ENCODE results near the gene KRTAP10-3.

DNA sequence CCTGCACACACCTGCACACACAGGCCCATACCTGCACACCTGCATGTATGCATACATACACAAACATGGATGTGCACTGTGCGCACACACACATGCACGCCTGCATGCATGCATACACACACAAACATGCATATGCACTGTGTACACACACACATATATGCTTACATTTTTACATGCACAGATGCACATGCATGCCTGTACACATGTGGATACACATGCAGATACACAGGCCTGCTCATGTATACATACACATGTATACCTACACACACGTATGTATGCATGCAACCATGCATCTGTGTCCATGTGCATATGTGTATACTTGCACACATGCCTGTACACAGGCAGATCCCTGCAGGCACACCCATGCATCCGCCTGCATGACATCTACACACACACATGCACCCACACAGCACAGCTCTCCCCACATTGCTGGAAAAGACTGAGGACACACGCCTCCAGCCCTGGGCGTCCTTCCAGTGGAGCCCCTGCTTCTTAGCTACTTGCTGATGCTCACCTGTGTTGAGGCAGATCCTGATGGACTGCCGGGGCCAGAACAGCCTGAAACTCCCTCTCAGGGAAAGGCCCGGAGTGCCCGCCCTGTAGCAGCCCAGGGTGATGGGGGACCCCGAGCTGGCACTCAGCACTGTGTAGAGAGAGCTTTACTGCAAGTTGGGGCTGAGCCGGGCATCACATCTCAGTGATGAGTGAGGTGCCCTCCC lies 47.2 kb downstream of the KRTAP10-3 start:
- TF ChIP-seq CTCF (IDR thresholded peaks at IDR 0.05; ENCODE audit: low read depth, low read length) (no peak), POLR2A (IDR thresholded peaks at IDR 0.05; ENCODE audit: extremely low read depth, insufficient read length) (no peak)

Data from NB4 (cell line).